Measurements from ENCODE around the gene FGG. TPM values are rescaled to one million over a fixed set of nuclear protein-coding genes. Genes with fewer than 3 reads are reported as not detected.

FGG gene
- total RNA-seq, 1 experiment from 2014 or later = not detected

DNA sequence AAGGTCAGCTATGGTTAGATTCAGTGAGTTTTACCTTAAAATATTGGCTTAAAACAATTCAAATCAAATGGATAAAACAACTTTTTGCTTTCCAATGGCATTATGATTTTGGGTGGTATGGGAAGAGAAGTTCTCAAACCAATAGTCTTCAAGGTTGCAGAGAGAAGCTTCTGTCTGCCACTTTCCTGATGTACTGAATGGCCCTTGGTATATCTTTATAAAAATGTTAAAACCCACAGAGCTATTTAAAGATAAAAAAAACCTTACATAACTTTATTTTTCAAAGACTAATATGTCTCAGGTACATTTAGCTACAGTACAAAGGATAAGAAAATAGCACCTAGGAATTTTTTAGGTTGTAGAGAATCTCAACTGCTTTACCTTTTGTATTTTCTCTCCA is 28.8 kb downstream of the FGG start:
- H4K20me1 ChIP-seq (ENCODE audit: control insufficient read depth, insufficient read depth, insufficient read length) = no peaks in the 10 kb centered on the region
- TF ChIP-seq, protein P1, sequence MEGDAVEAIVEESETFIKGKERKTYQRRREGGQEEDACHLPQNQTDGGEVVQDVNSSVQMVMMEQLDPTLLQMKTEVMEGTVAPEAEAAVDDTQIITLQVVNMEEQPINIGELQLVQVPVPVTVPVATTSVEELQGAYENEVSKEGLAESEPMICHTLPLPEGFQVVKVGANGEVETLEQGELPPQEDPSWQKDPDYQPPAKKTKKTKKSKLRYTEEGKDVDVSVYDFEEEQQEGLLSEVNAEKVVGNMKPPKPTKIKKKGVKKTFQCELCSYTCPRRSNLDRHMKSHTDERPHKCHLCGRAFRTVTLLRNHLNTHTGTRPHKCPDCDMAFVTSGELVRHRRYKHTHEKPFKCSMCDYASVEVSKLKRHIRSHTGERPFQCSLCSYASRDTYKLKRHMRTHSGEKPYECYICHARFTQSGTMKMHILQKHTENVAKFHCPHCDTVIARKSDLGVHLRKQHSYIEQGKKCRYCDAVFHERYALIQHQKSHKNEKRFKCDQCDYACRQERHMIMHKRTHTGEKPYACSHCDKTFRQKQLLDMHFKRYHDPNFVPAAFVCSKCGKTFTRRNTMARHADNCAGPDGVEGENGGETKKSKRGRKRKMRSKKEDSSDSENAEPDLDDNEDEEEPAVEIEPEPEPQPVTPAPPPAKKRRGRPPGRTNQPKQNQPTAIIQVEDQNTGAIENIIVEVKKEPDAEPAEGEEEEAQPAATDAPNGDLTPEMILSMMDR (conservative IDR thresholded peaks at IDR 0.05) = no peak
- Mint-ChIP-seq H3K4me1 (no peaks in the 10 kb centered on the region), H3K9me3 (no peaks in the 10 kb centered on the region), H3K27me3 (ENCODE audit: low read depth) (no peaks in the 10 kb centered on the region), H3K36me3 (ENCODE audit: insufficient read depth in 1 of 3, low read depth in 3 of 3) (no peaks in the 10 kb centered on the region), H3K27ac (no peak overlapping the region), H3K4me3 (no peak overlapping the region)
- no peak overlapping the region for H3K27ac ChIP-seq (ENCODE audit: insufficient read length, low read depth, low read length)
- H3K14ac ChIP-seq (ENCODE audit: insufficient read depth, low read length) = no peak overlapping the region
- no peak overlapping the region for H2BK15ac ChIP-seq (ENCODE audit: low read depth, low read length)
- no peak overlapping the region for H2BK120ac ChIP-seq (ENCODE audit: low read depth, low read length, poor library complexity, severe bottlenecking)
- H2BK12ac ChIP-seq (ENCODE audit: insufficient read length, low read depth, low read length) = no peak overlapping the region
- no peak overlapping the region for H3K23ac ChIP-seq (ENCODE audit: insufficient read length, low read depth, low read length)
- H2AFZ ChIP-seq (ENCODE audit: low read length) = no peak overlapping the region
- no peak overlapping the region for H3K9ac ChIP-seq (ENCODE audit: extremely low read depth, insufficient read length, low read length)
- DNase-seq = no peak
- H3K79me1 ChIP-seq (ENCODE audit: insufficient read depth, low read depth, low read length, poor library complexity, severe bottlenecking) = no peaks in the 10 kb centered on the region
- no peaks in the 10 kb centered on the region for H3K27me3 ChIP-seq (ENCODE audit: insufficient read depth, low read length)
- no peak overlapping the region for H3K18ac ChIP-seq (ENCODE audit: insufficient read length, low read depth, low read length)
- H3K4me1 ChIP-seq (ENCODE audit: insufficient read depth, low read length) = no peaks in the 10 kb centered on the region
- H3K9me3 ChIP-seq (ENCODE audit: control insufficient read depth, low read depth, low read length) = no peaks in the 10 kb centered on the region
- H2BK5ac ChIP-seq (ENCODE audit: insufficient read length, low read length) = no peak overlapping the region
- no peaks in the 10 kb centered on the region for H3K23me2 ChIP-seq (ENCODE audit: insufficient read length, low read depth, low read length, poor library complexity, severe bottlenecking)
- H2BK20ac ChIP-seq (ENCODE audit: low read depth, low read length, poor library complexity, severe bottlenecking) = no peak overlapping the region
- no peak overlapping the region for H2AK5ac ChIP-seq (ENCODE audit: insufficient read length, low read length)
- H3K56ac ChIP-seq (ENCODE audit: insufficient read length, low read depth, low read length) = no peak overlapping the region
- no peak overlapping the region for H4K5ac ChIP-seq (ENCODE audit: insufficient read length, low read depth, low read length)
- no peak overlapping the region for H3T11ph ChIP-seq (ENCODE audit: low read length)
- H3K4me2 ChIP-seq (ENCODE audit: insufficient read depth, insufficient read length, low read length) = no peak overlapping the region
- H3K4ac ChIP-seq (ENCODE audit: low read depth, low read length) = no peak overlapping the region
- H3K79me2 ChIP-seq (ENCODE audit: insufficient read depth, low read length) = no peaks in the 10 kb centered on the region
- no peak overlapping the region for H4K8ac ChIP-seq (replicated peaks; ENCODE audit: insufficient read length, low read depth, low read length)
- no peak overlapping the region for H4K91ac ChIP-seq (ENCODE audit: insufficient read length, low read depth, low read length)

All from H9 (cell line).